Suprapubic skin (tissue), 4 donors: ENCODE results near the gene SYT12.

Experiments used
- CTCF ChIP-seq, 2 donors: fragments of 200-600 bp in 1 of 2; fragments of 450-650 bp in 1 of 2; sonication (generic) in 1 of 2; IDR thresholded peaks; one replicate each; pipeline ENCODE4 v1.5.1; 2016 to 2019; ENCODE audit warnings: antibody characterized with exemption in 2 of 2, mild to moderate bottlenecking in 1 of 2, moderate library complexity in 1 of 2
- POLR2A ChIP-seq, 2 donors: fragments of 450-650 bp; IDR thresholded peaks; one replicate each; pipeline ENCODE4 v1.6.1; 2017; ENCODE audit warnings: antibody characterized with exemption in 2 of 2, mild to moderate bottlenecking in 2 of 2, moderate library complexity in 2 of 2
- POLR2AphosphoS5 ChIP-seq, 3 donors: sonication (generic); formaldehyde crosslinking; IDR thresholded peaks; one replicate each; pipeline ENCODE4 v1.6.1; 2017; ENCODE audit warnings: antibody characterized with exemption in 3 of 3

- no peak for TF ChIP-seq CTCF (IDR thresholded peaks at IDR 0.05)
- TF ChIP-seq POLR2A (IDR thresholded peaks at IDR 0.05), result no peak
- TF ChIP-seq POLR2AphosphoS5 (IDR thresholded peaks at IDR 0.05), result no peak
Observed at GRCh38 chr11:67029146-67029545, 6.2 kb downstream of the SYT12 start.
